ENCODE measurements around the gene TMEM131L.
"Not testable (repeated sequence)": the region's sequence is repeated elsewhere in the genome, so short reads cannot be mapped to it uniquely, and the experiment has no call there.

Gene TMEM131L

GRCh38 chr4:153541456-153542096 is 75.4 kb downstream of the TMEM131L start:
- no peak for DNase-seq

GRCh38 chr4:153542131-153542530 is 76.0 kb downstream of the TMEM131L start:
- no peak for DNase-seq

GRCh38 chr4:153542834-153543233 is 76.7 kb downstream of the TMEM131L start:
- DNase-seq, result no peak

- DNase-seq, result no peak
Observed at GRCh38 chr4:153543351-153543750, 77.2 kb downstream of the TMEM131L start.

- DNase-seq, result no peak
Observed at GRCh38 chr4:153545822-153546221, 79.7 kb downstream of the TMEM131L start.

- DNase-seq, result no peak
Observed at GRCh38 chr4:153546280-153546679, 80.1 kb downstream of the TMEM131L start.

GRCh38 chr4:153547520-153547919 is 81.4 kb downstream of the TMEM131L start:
- no peak for DNase-seq

GRCh38 chr4:153548907-153549306 is 82.7 kb downstream of the TMEM131L start:
- not testable (repeated sequence) for DNase-seq

GRCh38 chr4:153549405-153549804 is 83.2 kb downstream of the TMEM131L start:
- DNase-seq, result no peak

- DNase-seq, result no peak
Observed at GRCh38 chr4:153553155-153553818, 87.1 kb downstream of the TMEM131L start.

- no peak for DNase-seq
Observed at GRCh38 chr4:153553819-153554170, 87.6 kb downstream of the TMEM131L start.

- no peak for DNase-seq
Observed at GRCh38 chr4:153555730-153556434, 89.7 kb downstream of the TMEM131L start.

GRCh38 chr4:153556435-153556815 is 90.3 kb downstream of the TMEM131L start:
- DNase-seq, result no peak

- DNase-seq, result no peak
Observed at GRCh38 chr4:153560908-153561307, 94.7 kb downstream of the TMEM131L start.

- no peak for DNase-seq
Observed at GRCh38 chr4:153564630-153565525, 98.7 kb downstream of the TMEM131L start.

GRCh38 chr4:153566631-153567150 is 100.5 kb downstream of the TMEM131L start:
- no peak for DNase-seq

- DNase-seq, result not testable (repeated sequence)
Observed at GRCh38 chr4:153567660-153568059, 101.5 kb downstream of the TMEM131L start.

- DNase-seq, result no peak
Observed at GRCh38 chr4:153570228-153570973, 104.2 kb downstream of the TMEM131L start.

GRCh38 chr4:153571006-153571545 is 104.9 kb downstream of the TMEM131L start:
- DNase-seq, result no peak

GRCh38 chr4:153572609-153573008 is 106.4 kb downstream of the TMEM131L start:
- no peak for DNase-seq

- DNase-seq, result no peak
Observed at GRCh38 chr4:153573221-153573620, 107.1 kb downstream of the TMEM131L start.
